Keratinocyte (primary cell): Measurements from ENCODE around the gene GNG2. TPM values are rescaled to one million over a fixed set of nuclear protein-coding genes. Genes with fewer than 3 reads are reported as not detected.

Source experiments
- DNase-seq: peaks from one replicate; pipeline ENCODE4 v3.0.0-alpha.2; 2011; ENCODE audit warnings: low read depth, missing footprints, low spot score
- FAIRE-seq: peaks from 2 replicates; lab custom pipeline; 2011; peaks lifted over from hg19 to GRCh38; lab: Jason Lieb, UNC
- H2AFZ ChIP-seq: 2 replicates; pipeline ENCODE4 v1.6.0; 2012; ENCODE audit warnings: low read length, control low read depth, inconsistent platforms; ENCODE audit not compliant: control insufficient read depth
- H3K27ac ChIP-seq: 2 replicates; pipeline ENCODE4 v1.5.1; 2011; ENCODE audit warnings: low read length; ENCODE audit not compliant: control insufficient read depth, insufficient read depth
- H3K27me3 ChIP-seq: 3 replicates; pipeline ENCODE4 v1.6.0; 2011; ENCODE audit warnings: low read length; ENCODE audit not compliant: control insufficient read depth, insufficient read depth; ENCODE audit errors: extremely low read depth
- H3K36me3 ChIP-seq, 2 experiments: 2 replicates in 1 of 2; 3 replicates in 1 of 2; pipeline ENCODE4 v1.5.1; 2011; ENCODE audit warnings: low read length in 2 of 2, mild to moderate bottlenecking in 1 of 2; ENCODE audit not compliant: control insufficient read depth in 2 of 2, insufficient read depth in 2 of 2; ENCODE audit errors: extremely low read depth in 1 of 2
- H3K4me1 ChIP-seq: 3 replicates; pipeline ENCODE4 v1.5.1; 2011; ENCODE audit warnings: low read length; ENCODE audit not compliant: control insufficient read depth, insufficient read depth; ENCODE audit errors: extremely low read depth
- H3K4me2 ChIP-seq: 3 replicates; pipeline ENCODE4 v1.6.0; 2011; ENCODE audit warnings: low read depth, low read length; ENCODE audit not compliant: control insufficient read depth, insufficient read depth; ENCODE audit errors: extremely low read depth
- H3K4me3 ChIP-seq, 3 experiments: fragments of 200-600 bp in 1 of 3; sonication (generic) in 1 of 3; 2 replicates in 2 of 3; 3 replicates in 1 of 3; pipeline ENCODE4 v1.5.1; 2011 to 2016; ENCODE audit warnings: low read length in 3 of 3, mild to moderate bottlenecking in 3 of 3, control low read depth in 2 of 3, inconsistent platforms in 1 of 3, low read depth in 1 of 3, mixed read lengths in 1 of 3, mixed run types in 1 of 3, moderate library complexity in 1 of 3; ENCODE audit not compliant: control insufficient read depth in 2 of 3, insufficient read depth in 2 of 3; ENCODE audit errors: extremely low read depth in 1 of 3
- H3K79me2 ChIP-seq: 2 replicates; pipeline ENCODE4 v1.6.0; 2012; ENCODE audit warnings: low read length; ENCODE audit not compliant: control insufficient read depth, insufficient read depth
- H3K9ac ChIP-seq: 3 replicates; pipeline ENCODE4 v1.6.0; 2011; ENCODE audit warnings: low read length; ENCODE audit not compliant: control insufficient read depth, insufficient read depth; ENCODE audit errors: extremely low read depth
- H3K9me1 ChIP-seq: 3 replicates; pipeline ENCODE4 v1.6.0; 2011; ENCODE audit warnings: low read length; ENCODE audit not compliant: control insufficient read depth, insufficient read depth; ENCODE audit errors: extremely low read depth
- H3K9me3 ChIP-seq: 2 replicates; pipeline ENCODE4 v1.5.1; 2012; ENCODE audit warnings: low read depth, low read length; ENCODE audit not compliant: control insufficient read depth
- H4K20me1 ChIP-seq: 3 replicates; pipeline ENCODE4 v1.6.0; 2011; ENCODE audit warnings: low read length; ENCODE audit not compliant: control insufficient read depth, insufficient read depth; ENCODE audit errors: extremely low read depth
- EZH2 ChIP-seq: IDR thresholded peaks from one replicate; pipeline ENCODE4 v1.6.1; 2012; ENCODE audit warnings: inconsistent platforms, mild to moderate bottlenecking, low read length, moderate library complexity
- dilution Hi-C: fragments of 300-500 bp; cut with MboI; formaldehyde crosslinking; loops from one replicate; pipeline ENCODE4 v1.7.0; 2020; ENCODE audit warnings: low sequenced_read_pairs; ENCODE audit not compliant: extremely low pct_ligation_motif_present
- polyA plus RNA-seq, 5 experiments: library from polyadenylated mRNA; depleted of rRNA in 3 of 5; stranded (reverse) in 3 of 5; stranded (forward) in 1 of 5; unstranded in 1 of 5; fragments of >200 nt; gene quantifications; 1 replicate in 1 of 5; 2 replicates in 3 of 5; 3 replicates in 1 of 5; pipeline versions ENCODE4 v1.2.1 to v1.2.3, GENCODE V29; 2011 to 2012; ENCODE audit warnings: missing spikeins in 2 of 5, low read depth in 1 of 5, low replicate concordance in 1 of 5
- TF ChIP-seq, protein P1 (sequence below), 3 experiments: IDR thresholded peaks in 1 of 3; conservative IDR thresholded peaks in 1 of 3; optimal IDR thresholded peaks in 1 of 3; 2 replicates in 2 of 3; 3 replicates in 1 of 3; pipeline versions ENCODE3 to v1.5.1; 2011; ENCODE audit warnings: low read length in 3 of 3, mild to moderate bottlenecking in 3 of 3, moderate library complexity in 2 of 3, control low read depth in 1 of 3, inconsistent platforms in 1 of 3; ENCODE audit not compliant: insufficient read depth in 2 of 3; ENCODE audit errors: extremely low read depth in 1 of 3

The GNG2 gene
- polyA plus RNA-seq, 1 donor (not counting 4 experiments of a cell fraction or from before 2014, with no cell fraction given): 0.28 TPM

DNA sequence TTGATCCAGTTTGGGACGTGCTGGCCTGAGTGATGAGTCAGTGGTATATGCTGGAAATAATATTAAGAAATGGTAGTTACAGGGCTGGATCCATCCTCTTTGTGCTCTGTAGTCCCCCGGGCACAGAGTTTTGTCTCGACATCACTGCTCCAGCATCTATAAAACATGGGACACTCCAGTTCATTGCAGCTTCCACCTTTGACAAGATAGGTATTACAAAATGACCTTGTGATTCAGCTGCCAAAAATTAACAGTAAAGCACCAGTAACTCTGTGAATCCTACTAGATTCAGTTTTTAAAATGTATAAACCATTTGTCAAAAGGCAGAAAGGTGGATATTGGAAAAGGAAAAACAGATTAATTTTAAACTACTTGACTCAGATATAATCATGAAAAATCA, 14.6 kb upstream of the GNG2 start:
- Histone ChIP-seq H3K27me3 (peaks cover 6% of the 10 kb centered on the region), H3K9me1 (no peaks in the 10 kb centered on the region), H3K4me2 (no peak overlapping the region), H3K36me3 (no peaks in the 10 kb centered on the region), H3K4me3 (no peak overlapping the region), H3K4me1 (peaks cover 4% of the 10 kb centered on the region), H2AFZ (no peak overlapping the region), H4K20me1 (no peaks in the 10 kb centered on the region), H3K27ac (no peak overlapping the region), H3K79me2 (no peaks in the 10 kb centered on the region), H3K9ac (no peak overlapping the region), H3K9me3 (no peaks in the 10 kb centered on the region)
- FAIRE-seq (no peak), DNase-seq (no peak)
- TF ChIP-seq EZH2: no peak
- TF ChIP-seq, protein P1, sequence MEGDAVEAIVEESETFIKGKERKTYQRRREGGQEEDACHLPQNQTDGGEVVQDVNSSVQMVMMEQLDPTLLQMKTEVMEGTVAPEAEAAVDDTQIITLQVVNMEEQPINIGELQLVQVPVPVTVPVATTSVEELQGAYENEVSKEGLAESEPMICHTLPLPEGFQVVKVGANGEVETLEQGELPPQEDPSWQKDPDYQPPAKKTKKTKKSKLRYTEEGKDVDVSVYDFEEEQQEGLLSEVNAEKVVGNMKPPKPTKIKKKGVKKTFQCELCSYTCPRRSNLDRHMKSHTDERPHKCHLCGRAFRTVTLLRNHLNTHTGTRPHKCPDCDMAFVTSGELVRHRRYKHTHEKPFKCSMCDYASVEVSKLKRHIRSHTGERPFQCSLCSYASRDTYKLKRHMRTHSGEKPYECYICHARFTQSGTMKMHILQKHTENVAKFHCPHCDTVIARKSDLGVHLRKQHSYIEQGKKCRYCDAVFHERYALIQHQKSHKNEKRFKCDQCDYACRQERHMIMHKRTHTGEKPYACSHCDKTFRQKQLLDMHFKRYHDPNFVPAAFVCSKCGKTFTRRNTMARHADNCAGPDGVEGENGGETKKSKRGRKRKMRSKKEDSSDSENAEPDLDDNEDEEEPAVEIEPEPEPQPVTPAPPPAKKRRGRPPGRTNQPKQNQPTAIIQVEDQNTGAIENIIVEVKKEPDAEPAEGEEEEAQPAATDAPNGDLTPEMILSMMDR (optimal IDR thresholded peaks at IDR 0.05 in 1 of 3, IDR thresholded peaks at IDR 0.05 in 1 of 3, conservative IDR thresholded peaks at IDR 0.05 in 1 of 3; ENCODE audit: extremely low read depth in 1 of 3, insufficient read depth in 2 of 3, low read length in 3 of 3): no peak
- dilution Hi-C loops: no loop called here

DNA sequence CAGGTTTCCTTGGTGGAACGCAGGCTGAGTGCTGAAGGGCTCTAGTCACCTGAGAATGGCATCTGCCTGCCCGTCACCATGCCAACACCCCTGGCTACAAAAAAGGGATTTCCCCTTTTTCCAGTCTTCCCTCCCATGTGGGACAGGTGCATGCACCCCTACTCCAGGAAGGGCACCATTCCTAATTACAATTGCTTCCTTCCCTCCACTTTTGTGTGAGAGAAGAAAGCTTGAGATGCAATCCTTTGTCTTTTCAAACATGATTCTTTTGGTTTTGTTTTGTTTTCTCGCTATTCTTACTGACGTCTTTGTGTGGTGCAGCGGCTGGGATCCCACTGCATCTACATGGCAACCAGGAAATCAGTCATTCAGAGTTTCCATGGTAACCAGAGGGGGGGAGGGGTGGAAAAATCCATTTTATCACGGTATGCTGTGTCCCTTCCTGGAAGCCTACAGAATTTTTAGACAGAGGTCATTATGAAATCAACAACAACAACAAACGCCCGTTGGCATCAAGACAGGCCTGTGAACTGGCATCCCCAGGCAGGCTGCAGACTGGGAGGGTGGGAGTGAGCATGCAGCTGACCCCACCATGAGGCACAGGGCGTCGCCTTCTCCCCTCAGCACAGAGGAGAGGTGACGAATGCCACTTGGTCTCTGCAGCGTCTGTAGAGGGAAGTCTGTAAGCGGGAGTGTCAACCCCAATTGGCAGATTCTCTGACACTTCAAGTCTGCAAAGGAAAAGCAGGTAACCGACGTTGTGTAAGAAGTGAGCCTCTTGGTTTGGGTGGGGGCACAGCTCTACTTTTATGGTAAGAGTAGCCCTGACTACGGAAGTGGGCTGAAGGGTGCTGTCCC, 13.6 kb upstream of the GNG2 start:
- Histone ChIP-seq H3K9ac (no peak overlapping the region), H3K9me3 (no peaks in the 10 kb centered on the region), H3K36me3 (no peaks in the 10 kb centered on the region), H3K4me3 (no peak overlapping the region), H3K79me2 (no peaks in the 10 kb centered on the region), H3K4me1 (peaks cover 4% of the 10 kb centered on the region), H3K9me1 (no peaks in the 10 kb centered on the region), H3K4me2 (peak overlapping the region; percentile 34), H3K27ac (no peak overlapping the region), H2AFZ (peak overlapping the region; percentile 1), H3K27me3 (peaks cover 6% of the 10 kb centered on the region), H4K20me1 (no peaks in the 10 kb centered on the region)
- FAIRE-seq: no peak
- TF ChIP-seq, protein P1 (optimal IDR thresholded peaks at IDR 0.05 in 1 of 3, IDR thresholded peaks at IDR 0.05 in 1 of 3, conservative IDR thresholded peaks at IDR 0.05 in 1 of 3; ENCODE audit: extremely low read depth in 1 of 3, insufficient read depth in 2 of 3, low read length in 3 of 3): no peak
- TF ChIP-seq EZH2: no peak
- DNase-seq: no peak
- dilution Hi-C loops: no loop called here
